Smooth muscle cell (in vitro differentiated cells): ENCODE data around the gene DARS1. TPM values are rescaled to one million over a fixed set of nuclear protein-coding genes. Genes with fewer than 3 reads are reported as not detected.

Experiments
- DNase-seq: peaks from one replicate; lab custom pipeline; 2025; ENCODE audit not compliant: unreplicated experiment; lab: John Stamatoyannopoulos, UW
- H2AFZ ChIP-seq: fragments of 200-600 bp; sonication (generic); 2 replicates; pipeline ENCODE4 v1.6.0; 2016; ENCODE audit warnings: antibody characterized with exemption, low read depth, mild to moderate bottlenecking
- H3F3A ChIP-seq: fragments of 200-600 bp; sonication (generic); 2 replicates; pipeline ENCODE4 v1.6.0; 2017; ENCODE audit warnings: antibody characterized with exemption, low read depth
- H3K27ac ChIP-seq: fragments of 200-600 bp; sonication (generic); 2 replicates; pipeline ENCODE4 v1.5.1; 2016; ENCODE audit warnings: low read depth, mild to moderate bottlenecking
- H3K27me3 ChIP-seq: fragments of 200-600 bp; sonication (generic); 2 replicates; pipeline ENCODE4 v1.6.1; 2016; ENCODE audit warnings: low read depth, mild to moderate bottlenecking
- H3K36me3 ChIP-seq: fragments of 200-600 bp; sonication (generic); 2 replicates; pipeline ENCODE4 v1.5.1; 2016; ENCODE audit warnings: low read depth
- H3K4me1 ChIP-seq: fragments of 200-600 bp; sonication (generic); 2 replicates; pipeline ENCODE4 v1.5.1; 2016; ENCODE audit warnings: low read depth
- H3K4me2 ChIP-seq: fragments of 200-600 bp; sonication (generic); 2 replicates; pipeline ENCODE4 v1.6.0; 2016; ENCODE audit warnings: mild to moderate bottlenecking
- H3K4me3 ChIP-seq: fragments of 200-600 bp; sonication (generic); 2 replicates; pipeline ENCODE4 v1.5.1; 2016; ENCODE audit warnings: mild to moderate bottlenecking
- H3K79me2 ChIP-seq: fragments of 200-600 bp; sonication (generic); 2 replicates; pipeline ENCODE4 v1.6.0; 2016; ENCODE audit warnings: low read depth, mild to moderate bottlenecking
- H3K9ac ChIP-seq: fragments of 200-600 bp; sonication (generic); 2 replicates; pipeline ENCODE4 v1.6.0; 2016; ENCODE audit warnings: low read depth
- H3K9me3 ChIP-seq: fragments of 200-600 bp; sonication (generic); replicated peaks from 2 replicates; pipeline ENCODE4 v1.5.1; 2016; ENCODE audit warnings: low read depth
- H4K20me1 ChIP-seq: fragments of 200-600 bp; sonication (generic); 2 replicates; pipeline ENCODE4 v1.6.0; 2016; ENCODE audit warnings: low read depth
- WGBS: methylation state at CpG from one replicate; pipeline ENCODE4 v1.1.7; 2016; ENCODE audit warnings: low lambda C conversion rate; 5-methylcytosine and 5-hydroxymethylcytosine counted together
- polyA plus RNA-seq: library from polyadenylated mRNA; unstranded; fragments of >200 nt; fragmentation: Nextera tagmentation; extraction: Ambion mirVana; gene quantifications from 2 replicates; pipeline ENCODE4 v1.2.1, GENCODE V29; 2016
- total RNA-seq: library from RNA; depleted of rRNA; stranded (reverse); fragments of >200 nt; gene quantifications from 2 replicates; pipeline ENCODE4 v1.2.3, GENCODE V29; 2014
- TF ChIP-seq, protein P1 (sequence below): fragments of 200-600 bp; sonication (generic); IDR thresholded peaks from 2 replicates; pipeline ENCODE4 v1.5.1; 2017; ENCODE audit warnings: borderline replicate concordance, mild to moderate bottlenecking, antibody characterized with exemption; ENCODE audit not compliant: insufficient read depth, poor library complexity, severe bottlenecking

Gene DARS1
- total and polyA plus RNA-seq, 2 experiments from 2014 or later = 110 to 121 TPM

DNA sequence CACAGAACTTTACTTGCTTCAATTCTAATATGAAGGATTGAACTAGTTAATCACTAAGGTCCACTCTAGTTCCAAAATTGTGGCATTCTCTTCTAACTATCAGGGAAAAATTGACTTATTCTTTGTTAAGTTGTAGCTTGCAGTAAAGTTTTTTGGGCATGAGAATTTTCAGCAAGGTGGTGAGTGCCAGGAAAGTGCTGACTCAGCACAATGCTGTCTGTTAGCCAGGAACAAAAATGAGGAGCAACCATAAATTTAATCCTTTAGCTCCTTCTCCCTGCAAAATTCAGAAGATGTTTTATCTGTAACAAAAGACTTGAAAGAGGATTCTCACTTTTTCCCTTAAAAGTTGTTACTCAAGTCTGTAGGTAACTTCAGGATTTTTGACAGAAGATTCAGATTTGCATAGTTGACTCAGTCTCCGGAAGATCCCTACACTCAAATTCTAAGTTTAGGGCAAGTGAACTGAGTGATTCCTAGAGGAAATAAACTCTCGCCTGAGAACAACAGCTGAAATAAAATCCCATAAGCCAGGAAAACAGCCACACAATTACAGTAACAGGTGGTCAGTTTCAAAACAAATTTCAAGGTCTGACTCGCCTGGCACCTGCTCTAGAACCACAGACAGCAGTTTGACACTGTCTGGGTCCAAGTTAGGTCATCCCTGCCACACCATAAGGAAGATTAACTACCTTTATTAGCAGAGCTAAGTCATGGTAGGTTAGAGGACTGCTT lies 20.2 kb upstream of the DARS1 start:
- Histone ChIP-seq H3K27ac (no peak overlapping the region), H3K4me3 (no peak overlapping the region), H4K20me1 (no peaks in the 10 kb centered on the region), H3F3A (no peaks in the 10 kb centered on the region), H3K27me3 (no peaks in the 10 kb centered on the region), H3K4me1 (peaks cover 4% of the 10 kb centered on the region), H3K9ac (no peak overlapping the region), H2AFZ (no peak overlapping the region), H3K9me3 (no peaks in the 10 kb centered on the region), H3K4me2 (no peak overlapping the region), H3K79me2 (no peaks in the 10 kb centered on the region), H3K36me3 (no peaks in the 10 kb centered on the region)
- TF ChIP-seq, protein P1, sequence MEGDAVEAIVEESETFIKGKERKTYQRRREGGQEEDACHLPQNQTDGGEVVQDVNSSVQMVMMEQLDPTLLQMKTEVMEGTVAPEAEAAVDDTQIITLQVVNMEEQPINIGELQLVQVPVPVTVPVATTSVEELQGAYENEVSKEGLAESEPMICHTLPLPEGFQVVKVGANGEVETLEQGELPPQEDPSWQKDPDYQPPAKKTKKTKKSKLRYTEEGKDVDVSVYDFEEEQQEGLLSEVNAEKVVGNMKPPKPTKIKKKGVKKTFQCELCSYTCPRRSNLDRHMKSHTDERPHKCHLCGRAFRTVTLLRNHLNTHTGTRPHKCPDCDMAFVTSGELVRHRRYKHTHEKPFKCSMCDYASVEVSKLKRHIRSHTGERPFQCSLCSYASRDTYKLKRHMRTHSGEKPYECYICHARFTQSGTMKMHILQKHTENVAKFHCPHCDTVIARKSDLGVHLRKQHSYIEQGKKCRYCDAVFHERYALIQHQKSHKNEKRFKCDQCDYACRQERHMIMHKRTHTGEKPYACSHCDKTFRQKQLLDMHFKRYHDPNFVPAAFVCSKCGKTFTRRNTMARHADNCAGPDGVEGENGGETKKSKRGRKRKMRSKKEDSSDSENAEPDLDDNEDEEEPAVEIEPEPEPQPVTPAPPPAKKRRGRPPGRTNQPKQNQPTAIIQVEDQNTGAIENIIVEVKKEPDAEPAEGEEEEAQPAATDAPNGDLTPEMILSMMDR = no peak
- DNase-seq = no peak
- 89% methylated on average over 3 of the region's 3 CpGs for WGBS

DNA sequence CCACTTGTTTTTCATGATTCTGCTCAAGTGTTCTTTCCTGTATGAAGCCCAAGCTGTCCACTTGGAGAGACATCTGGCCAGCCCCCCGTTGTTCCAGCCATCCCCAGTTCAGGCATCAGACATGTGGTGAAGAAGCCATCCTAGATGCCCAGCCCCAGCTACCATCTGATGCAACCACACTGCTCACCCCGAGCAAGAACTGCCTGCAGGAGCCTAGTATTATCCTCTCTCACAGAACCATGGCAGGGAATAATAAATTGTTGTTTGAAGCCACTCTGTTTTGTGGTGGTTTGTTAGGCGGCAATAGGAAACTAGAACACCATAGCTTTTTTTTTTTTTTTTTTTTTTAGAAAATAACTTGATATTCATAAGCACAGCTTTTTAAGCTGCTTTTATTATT lies 19.5 kb upstream of the DARS1 start:
- Histone ChIP-seq H3K9me3 (no peaks in the 10 kb centered on the region), H3K36me3 (no peaks in the 10 kb centered on the region), H3K4me2 (no peak overlapping the region), H4K20me1 (no peaks in the 10 kb centered on the region), H3F3A (no peaks in the 10 kb centered on the region), H2AFZ (no peak overlapping the region), H3K79me2 (no peaks in the 10 kb centered on the region), H3K4me3 (no peak overlapping the region), H3K27me3 (no peaks in the 10 kb centered on the region), H3K9ac (no peak overlapping the region), H3K27ac (no peak overlapping the region), H3K4me1 (peaks cover 5% of the 10 kb centered on the region)
- whole genome bisulfite sequencing = 93% methylated on average over 3 of the region's 3 CpGs
- TF ChIP-seq, protein P1 = no peak
- DNase-seq = no peak

DNA sequence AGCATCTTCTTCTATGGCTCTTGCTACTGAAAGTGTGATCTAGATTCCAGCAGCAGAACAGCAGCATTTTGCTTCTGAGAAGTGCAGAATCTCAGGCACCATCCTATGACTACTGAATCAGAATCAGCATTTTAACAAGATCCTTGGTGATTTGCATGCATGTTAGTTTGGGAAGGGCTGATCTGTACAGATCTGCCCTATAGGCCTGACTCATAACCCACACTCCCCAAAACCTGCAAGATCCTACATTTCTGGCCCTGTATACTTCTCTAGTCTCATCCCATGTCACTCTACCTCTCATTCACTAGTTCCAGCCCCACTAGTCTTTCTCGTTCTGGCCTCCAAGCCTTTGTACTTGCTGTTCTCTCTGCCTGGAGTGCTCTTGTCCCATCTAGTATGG lies 15.7 kb upstream of the DARS1 start:
- Histone ChIP-seq H3K36me3 (no peaks in the 10 kb centered on the region), H3K9ac (no peak overlapping the region), H3K4me1 (peaks cover 7% of the 10 kb centered on the region), H3K27ac (no peak overlapping the region), H3K9me3 (no peaks in the 10 kb centered on the region), H3K79me2 (no peaks in the 10 kb centered on the region), H2AFZ (no peak overlapping the region), H3K4me2 (no peak overlapping the region), H3F3A (peaks cover 4% of the 10 kb centered on the region), H3K4me3 (no peak overlapping the region), H3K27me3 (no peaks in the 10 kb centered on the region), H4K20me1 (no peaks in the 10 kb centered on the region)
- DNase-seq = no peak
- TF ChIP-seq, protein P1 = no peak
- WGBS = 83% methylated on average over 1 of the region's 1 CpG

DNA sequence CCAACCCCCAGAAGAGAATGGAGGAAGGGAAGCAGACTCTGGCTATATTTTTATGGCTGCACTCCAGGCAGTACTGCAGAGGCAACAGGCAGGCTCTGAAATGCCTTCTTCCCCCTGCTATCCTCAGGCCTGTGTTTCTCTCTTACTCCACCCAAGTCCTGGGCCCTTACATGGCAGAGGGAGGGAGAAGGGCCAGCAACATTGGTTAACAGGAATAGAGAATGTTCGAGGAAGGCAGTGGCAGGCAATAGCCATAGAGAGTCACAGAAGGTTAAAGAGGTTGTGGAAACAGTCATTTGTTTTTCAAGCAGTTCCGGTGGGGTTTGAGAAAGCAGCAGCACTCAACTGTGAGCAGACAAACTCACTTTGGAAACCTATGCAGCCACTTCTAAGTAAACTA lies 15.1 kb upstream of the DARS1 start:
- H2AFZ ChIP-seq = no peak overlapping the region
- TF ChIP-seq, protein P1 = no peak
- 79% methylated on average over 2 of the region's 2 CpGs for WGBS
- H3K27ac ChIP-seq = no peak overlapping the region
- H3K27me3 ChIP-seq = no peaks in the 10 kb centered on the region
- no peak overlapping the region for H3K4me3 ChIP-seq
- H3K9me3 ChIP-seq = no peaks in the 10 kb centered on the region
- DNase-seq = no peak
- no peak overlapping the region for H3K9ac ChIP-seq
- H3K4me1 ChIP-seq = peaks cover 7% of the 10 kb centered on the region
- H4K20me1 ChIP-seq = no peaks in the 10 kb centered on the region
- H3K79me2 ChIP-seq = no peaks in the 10 kb centered on the region
- peaks cover 4% of the 10 kb centered on the region for H3F3A ChIP-seq
- H3K4me2 ChIP-seq = no peak overlapping the region
- H3K36me3 ChIP-seq = no peaks in the 10 kb centered on the region
